Loucy (cell line): Measurements from ENCODE around the gene GUCY1A2.

Experiments
- H2AFZ ChIP-seq: fragments of 200-600 bp; sonication (generic); 2 replicates; pipeline ENCODE4 v1.6.0; 2016; ENCODE audit warnings: antibody characterized with exemption, mild to moderate bottlenecking, low read length, moderate library complexity
- H3F3A ChIP-seq: fragments of 200-600 bp; 2 replicates; pipeline ENCODE4 v1.6.0; 2016; ENCODE audit warnings: antibody characterized with exemption, low read depth, mild to moderate bottlenecking
- H3K27me3 ChIP-seq: fragments of 200-600 bp; sonication (generic); 2 replicates; pipeline ENCODE4 v1.6.1; 2014; ENCODE audit warnings: low read length, mild to moderate bottlenecking; ENCODE audit not compliant: insufficient read depth, poor library complexity, severe bottlenecking
- H3K36me3 ChIP-seq: fragments of 200-600 bp; sonication (generic); 2 replicates; pipeline ENCODE4 v1.6.1; 2016; ENCODE audit warnings: low read length; ENCODE audit not compliant: insufficient read depth
- H3K4me1 ChIP-seq: fragments of 200-600 bp; sonication (generic); 2 replicates; pipeline ENCODE4 v1.5.1; 2014; ENCODE audit warnings: low read length, mild to moderate bottlenecking; ENCODE audit not compliant: insufficient read depth, poor library complexity, severe bottlenecking
- H3K4me2 ChIP-seq: fragments of 200-600 bp; sonication (generic); 2 replicates; pipeline ENCODE4 v1.6.0; 2014; ENCODE audit warnings: antibody characterized with exemption, low read length, low read depth, mild to moderate bottlenecking; ENCODE audit not compliant: poor library complexity, severe bottlenecking
- H3K4me3 ChIP-seq: fragments of 200-600 bp; sonication (generic); 2 replicates; pipeline ENCODE4 v1.5.1; 2014; ENCODE audit warnings: low read length, mild to moderate bottlenecking, mixed read lengths; ENCODE audit not compliant: poor library complexity, severe bottlenecking
- H3K79me2 ChIP-seq: fragments of 200-600 bp; sonication (generic); 2 replicates; pipeline ENCODE4 v1.6.1; 2014; ENCODE audit warnings: low read length; ENCODE audit not compliant: insufficient read depth
- H3K9ac ChIP-seq: fragments of 200-600 bp; sonication (generic); 2 replicates; pipeline ENCODE4 v1.6.0; 2014; ENCODE audit warnings: mild to moderate bottlenecking, low read depth, low read length, moderate library complexity; ENCODE audit not compliant: poor library complexity, severe bottlenecking
- H3K9me2 ChIP-seq: fragments of 200-600 bp; sonication (generic); replicated peaks from 2 replicates; pipeline ENCODE4 v1.6.1; 2016; ENCODE audit warnings: low read depth, low read length, mixed read lengths
- H3K9me3 ChIP-seq: fragments of 200-600 bp; sonication (generic); 2 replicates; pipeline ENCODE4 v1.6.1; 2014; ENCODE audit warnings: mild to moderate bottlenecking, antibody characterized with exemption, low read length, low read depth; ENCODE audit not compliant: insufficient read depth
- H4K20me1 ChIP-seq: fragments of 200-600 bp; sonication (generic); 2 replicates; pipeline ENCODE4 v1.6.0; 2014; ENCODE audit warnings: antibody characterized with exemption, low read length, mild to moderate bottlenecking; ENCODE audit not compliant: insufficient read depth, poor library complexity, severe bottlenecking
- EZH2phosphoT487 ChIP-seq: fragments of 200-600 bp; IDR thresholded peaks from 2 replicates; pipeline ENCODE4 v1.6.1; 2018; ENCODE audit warnings: antibody characterized with exemption, mild to moderate bottlenecking, moderate library complexity, borderline replicate concordance
- TF ChIP-seq, protein P1 (sequence below): fragments of 200-600 bp; sonication (generic); conservative IDR thresholded peaks from 2 replicates; pipeline ENCODE4 v1.5.1; 2014; ENCODE audit warnings: mild to moderate bottlenecking, antibody characterized with exemption, low read length

Gene GUCY1A2

GRCh38 chr11:106856566-106856965 lies 161.7 kb downstream of the GUCY1A2 start:
- Histone ChIP-seq H3K4me1 (no peaks in the 10 kb centered on the region), H3K9me2 (0 out of 2 replicates have a peak, but pooled peaks cover 2% of the 10 kb centered on the region), H3K9ac (no peak overlapping the region), H3K9me3 (no peaks in the 10 kb centered on the region), H3K27me3 (no peaks in the 10 kb centered on the region), H2AFZ (no peak overlapping the region), H3K4me2 (no peak overlapping the region), H3K4me3 (no peak overlapping the region), H4K20me1 (no peaks in the 10 kb centered on the region), H3K79me2 (no peaks in the 10 kb centered on the region), H3F3A (no peaks in the 10 kb centered on the region), H3K36me3 (no peaks in the 10 kb centered on the region)
- TF ChIP-seq, protein P1, sequence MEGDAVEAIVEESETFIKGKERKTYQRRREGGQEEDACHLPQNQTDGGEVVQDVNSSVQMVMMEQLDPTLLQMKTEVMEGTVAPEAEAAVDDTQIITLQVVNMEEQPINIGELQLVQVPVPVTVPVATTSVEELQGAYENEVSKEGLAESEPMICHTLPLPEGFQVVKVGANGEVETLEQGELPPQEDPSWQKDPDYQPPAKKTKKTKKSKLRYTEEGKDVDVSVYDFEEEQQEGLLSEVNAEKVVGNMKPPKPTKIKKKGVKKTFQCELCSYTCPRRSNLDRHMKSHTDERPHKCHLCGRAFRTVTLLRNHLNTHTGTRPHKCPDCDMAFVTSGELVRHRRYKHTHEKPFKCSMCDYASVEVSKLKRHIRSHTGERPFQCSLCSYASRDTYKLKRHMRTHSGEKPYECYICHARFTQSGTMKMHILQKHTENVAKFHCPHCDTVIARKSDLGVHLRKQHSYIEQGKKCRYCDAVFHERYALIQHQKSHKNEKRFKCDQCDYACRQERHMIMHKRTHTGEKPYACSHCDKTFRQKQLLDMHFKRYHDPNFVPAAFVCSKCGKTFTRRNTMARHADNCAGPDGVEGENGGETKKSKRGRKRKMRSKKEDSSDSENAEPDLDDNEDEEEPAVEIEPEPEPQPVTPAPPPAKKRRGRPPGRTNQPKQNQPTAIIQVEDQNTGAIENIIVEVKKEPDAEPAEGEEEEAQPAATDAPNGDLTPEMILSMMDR: no peak
- TF ChIP-seq EZH2phosphoT487: no peak

DNA sequence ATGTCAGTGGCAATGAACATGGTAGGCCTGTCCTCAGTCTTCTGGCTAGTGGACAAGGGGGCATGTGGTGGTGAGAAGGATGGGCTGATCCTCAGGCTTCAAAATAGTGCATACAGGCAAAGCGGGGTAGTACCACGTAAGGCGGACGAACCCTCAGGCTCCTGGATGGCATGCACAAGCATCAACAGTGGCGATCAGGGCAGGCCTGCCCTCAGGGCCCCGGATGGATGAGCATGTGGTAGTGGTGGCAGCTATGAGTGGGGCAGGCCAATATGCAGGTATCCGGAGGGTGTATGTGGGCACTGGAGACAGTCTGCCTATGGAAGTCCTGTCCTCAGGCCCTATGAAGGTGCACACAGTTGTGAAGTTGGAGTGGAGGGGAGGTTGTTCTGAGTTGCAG lies 163.8 kb downstream of the GUCY1A2 start:
- H3K4me3 ChIP-seq: no peak overlapping the region
- no peaks in the 10 kb centered on the region for H3K79me2 ChIP-seq
- H4K20me1 ChIP-seq: no peaks in the 10 kb centered on the region
- no peak for TF ChIP-seq EZH2phosphoT487
- TF ChIP-seq, protein P1: no peak
- no peak overlapping the region for H3K4me2 ChIP-seq
- H3K9ac ChIP-seq: no peak overlapping the region
- no peaks in the 10 kb centered on the region for H3K36me3 ChIP-seq
- 0 out of 2 replicates have a peak, but pooled peaks cover 4% of the 10 kb centered on the region for H3K9me2 ChIP-seq
- no peaks in the 10 kb centered on the region for H3F3A ChIP-seq
- H3K9me3 ChIP-seq: no peaks in the 10 kb centered on the region
- no peaks in the 10 kb centered on the region for H3K4me1 ChIP-seq
- no peaks in the 10 kb centered on the region for H3K27me3 ChIP-seq
- no peak overlapping the region for H2AFZ ChIP-seq

GRCh38 chr11:106853850-106854401 lies 164.3 kb downstream of the GUCY1A2 start:
- H2AFZ ChIP-seq: no peak overlapping the region
- H3K9me2 ChIP-seq: 0 out of 2 replicates have a peak, but pooled peaks cover 4% of the 10 kb centered on the region
- no peaks in the 10 kb centered on the region for H3K79me2 ChIP-seq
- no peaks in the 10 kb centered on the region for H4K20me1 ChIP-seq
- no peak overlapping the region for H3K4me3 ChIP-seq
- H3K9ac ChIP-seq: no peak overlapping the region
- no peak overlapping the region for H3K4me2 ChIP-seq
- no peaks in the 10 kb centered on the region for H3K27me3 ChIP-seq
- H3K4me1 ChIP-seq: no peaks in the 10 kb centered on the region
- H3K36me3 ChIP-seq: no peaks in the 10 kb centered on the region
- no peak for TF ChIP-seq EZH2phosphoT487
- no peaks in the 10 kb centered on the region for H3K9me3 ChIP-seq
- no peaks in the 10 kb centered on the region for H3F3A ChIP-seq

GRCh38 chr11:106852779-106853178 lies 165.5 kb downstream of the GUCY1A2 start:
- H3K4me2 ChIP-seq: no peak overlapping the region
- TF ChIP-seq EZH2phosphoT487: no peak
- TF ChIP-seq, protein P1: no peak

More at GRCh38 chr11:106852779-106853178, 165.5 kb downstream of the GUCY1A2 start:
- no peaks in the 10 kb centered on the region for H3K9me3 ChIP-seq
- no peaks in the 10 kb centered on the region for H3K27me3 ChIP-seq
- no peaks in the 10 kb centered on the region for H4K20me1 ChIP-seq
- 0 out of 2 replicates have a peak, but pooled peaks cover 4% of the 10 kb centered on the region for H3K9me2 ChIP-seq
- no peak overlapping the region for H2AFZ ChIP-seq
- no peak overlapping the region for H3K9ac ChIP-seq
- H3K36me3 ChIP-seq: no peaks in the 10 kb centered on the region
- no peaks in the 10 kb centered on the region for H3K4me1 ChIP-seq
- H3K79me2 ChIP-seq: no peaks in the 10 kb centered on the region
- no peak overlapping the region for H3K4me3 ChIP-seq
- no peaks in the 10 kb centered on the region for H3F3A ChIP-seq
